Measurements from ENCODE around the gene ANTXR1. TPM values are rescaled to one million over a fixed set of nuclear protein-coding genes. Genes with fewer than 3 reads are reported as not detected.

ANTXR1 gene
- total and polyA plus RNA-seq, 2 of the 8 experiments (the other 6 are each of a cell fraction or from before 2014, with no cell fraction given): 15.8 to 44.3 TPM

- no peak overlapping the region for H4K8ac ChIP-seq (ENCODE audit: extremely low read depth, insufficient read depth, low read length)
- no peak overlapping the region for H3K9ac ChIP-seq (replicated peaks in 1 of 4; ENCODE audit: extremely low read depth in 1 of 4, low read depth in 3 of 4, low read length in 3 of 4)
- no peaks in the 10 kb centered on the region for H3K9me3 ChIP-seq (ENCODE audit: insufficient read depth in 2 of 2, low read depth in 1 of 2, low read length in 1 of 2)
- no peak overlapping the region for H3K14ac ChIP-seq (ENCODE audit: insufficient read length)
- H2BK5ac ChIP-seq (ENCODE audit: low read depth, low read length): no peak overlapping the region
- no peak overlapping the region for H2BK20ac ChIP-seq (ENCODE audit: low read length)
- H3K79me2 ChIP-seq (ENCODE audit: control insufficient read depth in 1 of 2, insufficient read depth in 2 of 2, low read length in 2 of 2): no peaks in the 10 kb centered on the region
- CTCF ChIA-PET (ENCODE audit: partially characterized antibody): interaction anchor here (1.7 kb wide), 1 partner anchor 50 kb away, joined by 7 read pairs; no protein-coding TSS in a partner anchor
- no peaks in the 10 kb centered on the region for H3K27me3 ChIP-seq (replicated peaks in 1 of 4; ENCODE audit: control insufficient read depth in 3 of 4, extremely low read depth in 1 of 4, insufficient read depth in 3 of 4, low read length in 3 of 4)
- H2AK5ac ChIP-seq (ENCODE audit: low read depth, low read length): no peak overlapping the region
- H2BK12ac ChIP-seq (ENCODE audit: low read depth, low read length): no peak overlapping the region
- H4K20me1 ChIP-seq (replicated peaks in 1 of 2; ENCODE audit: control insufficient read depth in 1 of 2, insufficient read depth in 2 of 2, low read length in 2 of 2): no peaks in the 10 kb centered on the region
- H3K56ac ChIP-seq (replicated peaks; ENCODE audit: insufficient read length, low read depth, low read length): no peak overlapping the region
- no peak overlapping the region for H3K4ac ChIP-seq (replicated peaks; ENCODE audit: insufficient read length, low read depth, low read length)
- no peak overlapping the region for H4K5ac ChIP-seq (ENCODE audit: insufficient read length, low read depth, low read length)
- no peak overlapping the region for H3K27ac ChIP-seq (ENCODE audit: low read depth, low read length)
- H3K4me2 ChIP-seq (ENCODE audit: insufficient read depth in 1 of 2, low read depth in 2 of 2, low read length in 2 of 2): no peak overlapping the region
- H2BK120ac ChIP-seq (replicated peaks; ENCODE audit: low read depth, low read length): no peak overlapping the region
- DNase-seq (ENCODE audit: low read depth in 1 of 2, low spot score in 2 of 2) (no peak), FAIRE-seq (no peak)
- peaks cover 1% of the 10 kb centered on the region; the same call in 1 of the 2 replicates for H3K23me2 ChIP-seq (ENCODE audit: low read depth, low read length)
- no peak overlapping the region for H2BK15ac ChIP-seq (ENCODE audit: low read length)
- no peak overlapping the region for H3K23ac ChIP-seq (ENCODE audit: insufficient read length)
- H3K79me1 ChIP-seq (ENCODE audit: low read depth, low read length): no peaks in the 10 kb centered on the region
- H3K4me1 ChIP-seq (replicated peaks in 1 of 4; ENCODE audit: control insufficient read depth in 3 of 4, insufficient read depth in 4 of 4, low read length in 3 of 4): no peaks in the 10 kb centered on the region
- H3K36me3 ChIP-seq (ENCODE audit: control insufficient read depth in 2 of 4, insufficient read depth in 4 of 4, low read length in 3 of 4): no peaks in the 10 kb centered on the region
- no peak overlapping the region for H3K4me3 ChIP-seq (ENCODE audit: extremely low read depth in 1 of 4, insufficient read depth in 2 of 4, low read depth in 3 of 4, low read length in 4 of 4)
- H3K18ac ChIP-seq (ENCODE audit: extremely low read depth, low read length): no peak overlapping the region
- 82% methylated on average over 5 of the region's 7 CpGs; no CpG with 5 or more reads in 1 of the 2 experiments for WGBS, 2 experiments (ENCODE audit: extremely low coverage in 1 of 2, insufficient coverage in 1 of 2, insufficient read length in 1 of 2, insufficient replicate concordance in 2 of 2, low coverage in 1 of 2, low lambda C conversion rate in 2 of 2, missing lambda C conversion rate in 1 of 2)
- H4K91ac ChIP-seq (replicated peaks; ENCODE audit: insufficient read length, low read length): no peak overlapping the region
- no peak overlapping the region for H2AFZ ChIP-seq (ENCODE audit: low read length)
- POLR2A ChIA-PET (ENCODE audit: partially characterized antibody): no interaction called here
- TF ChIP-seq CTCF (IDR thresholded peaks at IDR 0.05; ENCODE audit: control extremely low read depth in 1 of 3, insufficient read depth in 1 of 3, low read depth in 1 of 3, low read length in 3 of 3) (no peak), JUN (IDR thresholded peaks at IDR 0.05; ENCODE audit: low read depth, low read length) (no peak), FOSL1 (IDR thresholded peaks at IDR 0.05; ENCODE audit: insufficient read depth, low read depth, low read length) (no peak), SP2 (IDR thresholded peaks at IDR 0.05; ENCODE audit: low read length) (no peak), TEAD4 (IDR thresholded peaks at IDR 0.05; ENCODE audit: low read depth, low read length) (no peak), GABPA (IDR thresholded peaks at IDR 0.05; ENCODE audit: borderline replicate concordance, insufficient read depth, low read length) (no peak), SIX5 (IDR thresholded peaks at IDR 0.05; ENCODE audit: low read depth, low read length) (no peak), ATF2 (IDR thresholded peaks at IDR 0.05; ENCODE audit: low read length) (no peak), ZNF274 (IDR thresholded peaks at IDR 0.05; ENCODE audit: borderline replicate concordance, extremely low read depth, low read length) (no peak)
- TF ChIP-seq, protein P1, sequence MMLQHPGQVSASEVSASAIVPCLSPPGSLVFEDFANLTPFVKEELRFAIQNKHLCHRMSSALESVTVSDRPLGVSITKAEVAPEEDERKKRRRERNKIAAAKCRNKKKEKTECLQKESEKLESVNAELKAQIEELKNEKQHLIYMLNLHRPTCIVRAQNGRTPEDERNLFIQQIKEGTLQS (IDR thresholded peaks at IDR 0.05; ENCODE audit: insufficient read depth, low read depth, low read length): no peak
Measured at GRCh38 chr2:68993660-68994059, 19.3 kb upstream of the ANTXR1 start.

Measured in H1 (cell line).